HepG2 (cell line): Measurements from ENCODE around the gene SLC2A10. TPM values are rescaled to one million over a fixed set of nuclear protein-coding genes. Genes with fewer than 3 reads are reported as not detected.
A peak's percentile ranks its signal among the peaks of the same experiment; 100 is the strongest.

Experiments
- CREBL2 ChIP-seq: sonication (generic); formaldehyde crosslinking; IDR thresholded peaks from 2 replicates; pipeline ENCODE4 v1.8.1; 2023; ENCODE audit warnings: missing genetic modification reagents, mild to moderate bottlenecking, borderline replicate concordance
- HDAC2 ChIP-seq: sonication (generic); formaldehyde crosslinking; IDR thresholded peaks from 2 replicates; pipeline ENCODE4 v1.4.0; 2020; ENCODE audit warnings: missing genetic modification reagents
- HNF4A ChIP-seq: sonication (generic); formaldehyde crosslinking; IDR thresholded peaks from 2 replicates; pipeline ENCODE4 v1.4.0; 2020; ENCODE audit warnings: missing genetic modification reagents
- KLF12 ChIP-seq: sonication (generic); formaldehyde crosslinking; IDR thresholded peaks from 2 replicates; pipeline ENCODE4 v1.4.0; 2020; ENCODE audit warnings: missing genetic modification reagents, borderline replicate concordance
- MBD4 ChIP-seq: IDR thresholded peaks from 2 replicates; pipeline ENCODE4 v1.6.1; 2012; ENCODE audit warnings: low read length, inconsistent platforms, borderline replicate concordance
- NFKB2 ChIP-seq: sonication (generic); formaldehyde crosslinking; IDR thresholded peaks from 2 replicates; pipeline ENCODE4 v1.4.0; 2020; ENCODE audit warnings: missing genetic modification reagents, borderline replicate concordance
- SRF ChIP-seq: IDR thresholded peaks from 2 replicates; pipeline ENCODE4 v1.6.1; 2011; ENCODE audit warnings: mild to moderate bottlenecking, low read depth, low read length, moderate library complexity
- ZFP1 ChIP-seq: IDR thresholded peaks from 2 replicates; pipeline ENCODE4 v1.6.1; 2016
- ZMYM4 ChIP-seq: sonication (generic); formaldehyde crosslinking; IDR thresholded peaks from 2 replicates; pipeline ENCODE4 v1.8.1; 2023; ENCODE audit warnings: mild to moderate bottlenecking, missing genetic modification reagents
- ZNF136 ChIP-seq: sonication (generic); formaldehyde crosslinking; IDR thresholded peaks from 2 replicates; pipeline ENCODE4 v1.8.1; 2022; ENCODE audit warnings: low read depth, mild to moderate bottlenecking, moderate library complexity, missing genetic modification reagents
- ZNF616 ChIP-seq: sonication (generic); formaldehyde crosslinking; IDR thresholded peaks from 2 replicates; pipeline ENCODE4 v1.5.0; 2020; ENCODE audit warnings: low read depth, mild to moderate bottlenecking, missing genetic modification reagents
- ZNF724P ChIP-seq: sonication (generic); formaldehyde crosslinking; IDR thresholded peaks from 2 replicates; pipeline ENCODE4 v1.8.0; 2022; ENCODE audit warnings: missing genetic modification reagents, borderline replicate concordance
- ZNF841 ChIP-seq: sonication (generic); formaldehyde crosslinking; IDR thresholded peaks from 2 replicates; pipeline ENCODE4 v1.8.1; 2023; ENCODE audit warnings: missing genetic modification reagents, borderline replicate concordance
- polyA plus RNA-seq, 8 experiments: library from polyadenylated mRNA; depleted of rRNA in 3 of 8; stranded (reverse) in 7 of 8; unstranded in 1 of 8; fragments of >200 nt; fragmentation: Illumina TruSeq in 4 of 8; extraction: Trizol in 4 of 8; gene quantifications; 2 replicates each; pipeline versions ENCODE4 v1.2.1 to v1.2.3, GENCODE V29; 2011 to 2016; ENCODE audit warnings: low read depth in 4 of 8, missing spikeins in 1 of 8, mixed read lengths in 1 of 8; ENCODE audit not compliant: insufficient read depth in 1 of 8
- total RNA-seq, 5 experiments: library from RNA; depleted of rRNA; stranded (reverse); fragments of >200 nt; fragmentation: Illumina TruSeq; extraction: Trizol; gene quantifications; 2 replicates each; pipeline ENCODE4 v1.2.3, GENCODE V29; 2016; ENCODE audit warnings: low read depth in 1 of 5
- TF ChIP-seq, protein P1 (sequence below): sonication (generic); formaldehyde crosslinking; IDR thresholded peaks from 2 replicates; pipeline ENCODE4 v1.9.0; 2022; ENCODE audit warnings: missing genetic modification reagents, mild to moderate bottlenecking, borderline replicate concordance
- TF ChIP-seq, protein P2 (sequence below): sonication (generic); formaldehyde crosslinking; IDR thresholded peaks from 2 replicates; pipeline ENCODE4 v1.4.0; 2020; ENCODE audit warnings: mild to moderate bottlenecking, missing genetic modification reagents
- TF ChIP-seq, protein P3 (sequence below): sonication (generic); formaldehyde crosslinking; IDR thresholded peaks from 2 replicates; pipeline ENCODE4 v1.4.0; 2020; ENCODE audit warnings: missing genetic modification reagents, borderline replicate concordance
- TF ChIP-seq, protein P4 (sequence below): IDR thresholded peaks from 2 replicates; pipeline ENCODE4 v1.6.1; 2016; ENCODE audit warnings: missing compliant biosample characterization, missing genetic modification reagents, borderline replicate concordance
- TF ChIP-seq, protein P5 (sequence below): sonication (generic); formaldehyde crosslinking; IDR thresholded peaks from 2 replicates; pipeline ENCODE4 v1.4.0; 2020; ENCODE audit warnings: missing genetic modification reagents

SLC2A10 gene
- total and polyA plus RNA-seq, 2 of the 13 experiments (the other 11 are each of a cell fraction or from before 2014, with no cell fraction given): 16.0 to 18.4 TPM

DNA sequence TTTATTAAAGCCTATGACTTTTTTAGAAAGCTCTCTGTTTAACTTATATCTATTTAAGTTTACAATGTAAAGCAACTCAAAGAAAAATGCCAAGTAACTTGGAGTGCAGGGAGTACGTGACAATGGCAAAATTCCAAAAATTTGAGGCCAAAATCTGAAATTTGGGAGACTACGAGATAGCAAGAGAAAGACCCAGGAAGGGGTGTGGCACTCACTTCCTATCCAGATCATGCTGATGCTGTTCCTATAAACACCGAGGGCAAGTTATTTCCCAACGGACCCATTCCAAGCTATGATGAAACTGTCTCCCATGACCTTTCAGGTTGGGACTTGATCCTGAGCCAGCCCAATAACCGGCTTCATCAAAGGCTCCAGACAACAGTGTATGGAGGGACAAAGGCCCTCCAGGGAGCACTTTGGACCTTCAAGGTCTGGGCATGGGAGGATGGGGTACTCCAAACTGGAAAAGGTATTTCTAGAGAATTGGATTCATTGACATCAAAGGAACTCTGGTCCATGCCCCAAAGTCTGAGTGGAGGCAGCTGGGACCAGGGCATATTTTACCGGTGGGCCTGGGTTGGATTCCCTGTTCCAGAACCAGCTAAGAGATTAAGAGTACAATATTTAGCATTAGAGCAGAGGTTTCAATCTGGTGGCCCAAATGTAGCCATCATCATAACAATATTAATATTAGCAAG lies 42.5 kb upstream of the SLC2A10 start (continued):
- TF ChIP-seq, protein P1, sequence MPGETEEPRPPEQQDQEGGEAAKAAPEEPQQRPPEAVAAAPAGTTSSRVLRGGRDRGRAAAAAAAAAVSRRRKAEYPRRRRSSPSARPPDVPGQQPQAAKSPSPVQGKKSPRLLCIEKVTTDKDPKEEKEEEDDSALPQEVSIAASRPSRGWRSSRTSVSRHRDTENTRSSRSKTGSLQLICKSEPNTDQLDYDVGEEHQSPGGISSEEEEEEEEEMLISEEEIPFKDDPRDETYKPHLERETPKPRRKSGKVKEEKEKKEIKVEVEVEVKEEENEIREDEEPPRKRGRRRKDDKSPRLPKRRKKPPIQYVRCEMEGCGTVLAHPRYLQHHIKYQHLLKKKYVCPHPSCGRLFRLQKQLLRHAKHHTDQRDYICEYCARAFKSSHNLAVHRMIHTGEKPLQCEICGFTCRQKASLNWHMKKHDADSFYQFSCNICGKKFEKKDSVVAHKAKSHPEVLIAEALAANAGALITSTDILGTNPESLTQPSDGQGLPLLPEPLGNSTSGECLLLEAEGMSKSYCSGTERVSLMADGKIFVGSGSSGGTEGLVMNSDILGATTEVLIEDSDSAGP (CRISPR knock-in tag): peak; percentile 87
- TF ChIP-seq, protein P2, sequence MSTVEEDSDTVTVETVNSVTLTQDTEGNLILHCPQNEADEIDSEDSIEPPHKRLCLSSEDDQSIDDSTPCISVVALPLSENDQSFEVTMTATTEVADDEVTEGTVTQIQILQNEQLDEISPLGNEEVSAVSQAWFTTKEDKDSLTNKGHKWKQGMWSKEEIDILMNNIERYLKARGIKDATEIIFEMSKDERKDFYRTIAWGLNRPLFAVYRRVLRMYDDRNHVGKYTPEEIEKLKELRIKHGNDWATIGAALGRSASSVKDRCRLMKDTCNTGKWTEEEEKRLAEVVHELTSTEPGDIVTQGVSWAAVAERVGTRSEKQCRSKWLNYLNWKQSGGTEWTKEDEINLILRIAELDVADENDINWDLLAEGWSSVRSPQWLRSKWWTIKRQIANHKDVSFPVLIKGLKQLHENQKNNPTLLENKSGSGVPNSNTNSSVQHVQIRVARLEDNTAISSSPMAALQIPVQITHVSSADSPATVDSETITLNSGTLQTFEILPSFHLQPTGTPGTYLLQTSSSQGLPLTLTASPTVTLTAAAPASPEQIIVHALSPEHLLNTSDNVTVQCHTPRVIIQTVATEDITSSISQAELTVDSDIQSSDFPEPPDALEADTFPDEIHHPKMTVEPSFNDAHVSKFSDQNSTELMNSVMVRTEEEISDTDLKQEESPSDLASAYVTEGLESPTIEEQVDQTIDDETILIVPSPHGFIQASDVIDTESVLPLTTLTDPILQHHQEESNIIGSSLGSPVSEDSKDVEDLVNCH: 0 out of 2 replicates have a peak, but pooled peaks have one; percentile 55
- TF ChIP-seq KLF12 (CRISPR knock-in tag) (peak; percentile 100), ZFP1 (CRISPR knock-in tag) (peak; percentile 99), CREBL2 (CRISPR knock-in tag) (no peak; the same call in 1 of the 2 replicates), ZNF841 (CRISPR knock-in tag) (peak; percentile 73; the same call in 1 of the 2 replicates), ZNF724P (CRISPR knock-in tag) (peak; percentile 86; the same call in 1 of the 2 replicates), HNF4A (CRISPR knock-in tag) (peak; percentile 100), MBD4 (peak; percentile 97), NFKB2 (CRISPR knock-in tag) (0 out of 2 replicates have a peak, but pooled peaks have one; percentile 40), SRF (peak; percentile 75), ZMYM4 (CRISPR knock-in tag) (peak; percentile 99), HDAC2 (CRISPR knock-in tag) (peak; percentile 100), ZNF136 (CRISPR knock-in tag) (peak; percentile 85), ZNF616 (0 out of 2 replicates have a peak, but pooled peaks have one; percentile 66)
- TF ChIP-seq, protein P3, sequence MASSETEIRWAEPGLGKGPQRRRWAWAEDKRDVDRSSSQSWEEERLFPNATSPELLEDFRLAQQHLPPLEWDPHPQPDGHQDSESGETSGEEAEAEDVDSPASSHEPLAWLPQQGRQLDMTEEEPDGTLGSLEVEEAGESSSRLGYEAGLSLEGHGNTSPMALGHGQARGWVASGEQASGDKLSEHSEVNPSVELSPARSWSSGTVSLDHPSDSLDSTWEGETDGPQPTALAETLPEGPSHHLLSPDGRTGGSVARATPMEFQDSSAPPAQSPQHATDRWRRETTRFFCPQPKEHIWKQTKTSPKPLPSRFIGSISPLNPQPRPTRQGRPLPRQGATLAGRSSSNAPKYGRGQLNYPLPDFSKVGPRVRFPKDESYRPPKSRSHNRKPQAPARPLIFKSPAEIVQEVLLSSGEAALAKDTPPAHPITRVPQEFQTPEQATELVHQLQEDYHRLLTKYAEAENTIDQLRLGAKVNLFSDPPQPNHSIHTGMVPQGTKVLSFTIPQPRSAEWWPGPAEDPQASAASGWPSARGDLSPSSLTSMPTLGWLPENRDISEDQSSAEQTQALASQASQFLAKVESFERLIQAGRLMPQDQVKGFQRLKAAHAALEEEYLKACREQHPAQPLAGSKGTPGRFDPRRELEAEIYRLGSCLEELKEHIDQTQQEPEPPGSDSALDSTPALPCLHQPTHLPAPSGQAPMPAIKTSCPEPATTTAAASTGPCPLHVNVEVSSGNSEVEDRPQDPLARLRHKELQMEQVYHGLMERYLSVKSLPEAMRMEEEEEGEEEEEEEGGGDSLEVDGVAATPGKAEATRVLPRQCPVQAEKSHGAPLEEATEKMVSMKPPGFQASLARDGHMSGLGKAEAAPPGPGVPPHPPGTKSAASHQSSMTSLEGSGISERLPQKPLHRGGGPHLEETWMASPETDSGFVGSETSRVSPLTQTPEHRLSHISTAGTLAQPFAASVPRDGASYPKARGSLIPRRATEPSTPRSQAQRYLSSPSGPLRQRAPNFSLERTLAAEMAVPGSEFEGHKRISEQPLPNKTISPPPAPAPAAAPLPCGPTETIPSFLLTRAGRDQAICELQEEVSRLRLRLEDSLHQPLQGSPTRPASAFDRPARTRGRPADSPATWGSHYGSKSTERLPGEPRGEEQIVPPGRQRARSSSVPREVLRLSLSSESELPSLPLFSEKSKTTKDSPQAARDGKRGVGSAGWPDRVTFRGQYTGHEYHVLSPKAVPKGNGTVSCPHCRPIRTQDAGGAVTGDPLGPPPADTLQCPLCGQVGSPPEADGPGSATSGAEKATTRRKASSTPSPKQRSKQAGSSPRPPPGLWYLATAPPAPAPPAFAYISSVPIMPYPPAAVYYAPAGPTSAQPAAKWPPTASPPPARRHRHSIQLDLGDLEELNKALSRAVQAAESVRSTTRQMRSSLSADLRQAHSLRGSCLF: no peak
- TF ChIP-seq, protein P4, sequence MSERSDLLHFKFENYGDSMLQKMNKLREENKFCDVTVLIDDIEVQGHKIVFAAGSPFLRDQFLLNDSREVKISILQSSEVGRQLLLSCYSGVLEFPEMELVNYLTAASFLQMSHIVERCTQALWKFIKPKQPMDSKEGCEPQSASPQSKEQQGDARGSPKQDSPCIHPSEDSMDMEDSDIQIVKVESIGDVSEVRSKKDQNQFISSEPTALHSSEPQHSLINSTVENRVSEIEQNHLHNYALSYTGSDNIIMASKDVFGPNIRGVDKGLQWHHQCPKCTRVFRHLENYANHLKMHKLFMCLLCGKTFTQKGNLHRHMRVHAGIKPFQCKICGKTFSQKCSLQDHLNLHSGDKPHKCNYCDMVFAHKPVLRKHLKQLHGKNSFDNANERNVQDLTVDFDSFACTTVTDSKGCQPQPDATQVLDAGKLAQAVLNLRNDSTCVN: peak; percentile 100
- TF ChIP-seq, protein P5, sequence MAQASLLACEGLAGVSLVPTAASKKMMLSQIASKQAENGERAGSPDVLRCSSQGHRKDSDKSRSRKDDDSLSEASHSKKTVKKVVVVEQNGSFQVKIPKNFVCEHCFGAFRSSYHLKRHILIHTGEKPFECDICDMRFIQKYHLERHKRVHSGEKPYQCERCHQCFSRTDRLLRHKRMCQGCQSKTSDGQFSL (CRISPR knock-in tag): peak; percentile 84; the same call in 1 of the 2 replicates
